Measurements from ENCODE around the gene SIGLEC9.

The SIGLEC9 gene

DNA sequence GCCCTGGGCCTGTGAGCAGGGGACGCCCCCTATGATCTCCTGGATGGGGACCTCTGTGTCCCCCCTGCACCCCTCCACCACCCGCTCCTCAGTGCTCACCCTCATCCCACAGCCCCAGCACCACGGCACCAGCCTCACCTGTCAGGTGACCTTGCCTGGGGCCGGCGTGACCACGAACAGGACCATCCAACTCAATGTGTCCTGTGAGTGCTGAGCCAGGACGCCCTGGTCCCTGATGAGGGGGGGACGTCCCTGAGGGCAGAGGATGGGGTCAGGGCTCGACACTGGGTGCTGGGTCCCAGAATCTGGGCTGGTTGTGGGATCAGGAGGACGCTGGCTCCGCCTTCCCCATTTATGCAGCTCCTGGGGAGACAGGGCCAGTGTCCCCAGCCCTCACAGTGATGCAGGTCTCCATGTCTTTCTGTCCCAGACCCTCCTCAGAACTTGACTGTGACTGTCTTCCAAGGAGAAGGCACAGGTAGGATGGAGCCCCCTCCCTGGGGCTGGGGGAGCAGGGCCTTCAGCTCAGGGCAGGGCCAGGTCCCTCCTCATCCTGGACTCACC is 19.9 kb downstream of the SIGLEC9 start:
- TF ChIP-seq, protein P1, sequence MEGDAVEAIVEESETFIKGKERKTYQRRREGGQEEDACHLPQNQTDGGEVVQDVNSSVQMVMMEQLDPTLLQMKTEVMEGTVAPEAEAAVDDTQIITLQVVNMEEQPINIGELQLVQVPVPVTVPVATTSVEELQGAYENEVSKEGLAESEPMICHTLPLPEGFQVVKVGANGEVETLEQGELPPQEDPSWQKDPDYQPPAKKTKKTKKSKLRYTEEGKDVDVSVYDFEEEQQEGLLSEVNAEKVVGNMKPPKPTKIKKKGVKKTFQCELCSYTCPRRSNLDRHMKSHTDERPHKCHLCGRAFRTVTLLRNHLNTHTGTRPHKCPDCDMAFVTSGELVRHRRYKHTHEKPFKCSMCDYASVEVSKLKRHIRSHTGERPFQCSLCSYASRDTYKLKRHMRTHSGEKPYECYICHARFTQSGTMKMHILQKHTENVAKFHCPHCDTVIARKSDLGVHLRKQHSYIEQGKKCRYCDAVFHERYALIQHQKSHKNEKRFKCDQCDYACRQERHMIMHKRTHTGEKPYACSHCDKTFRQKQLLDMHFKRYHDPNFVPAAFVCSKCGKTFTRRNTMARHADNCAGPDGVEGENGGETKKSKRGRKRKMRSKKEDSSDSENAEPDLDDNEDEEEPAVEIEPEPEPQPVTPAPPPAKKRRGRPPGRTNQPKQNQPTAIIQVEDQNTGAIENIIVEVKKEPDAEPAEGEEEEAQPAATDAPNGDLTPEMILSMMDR (IDR thresholded peaks at IDR 0.05; ENCODE audit: low read depth, low read length): no peak
- no peak for DNase-seq (ENCODE audit: extremely low read depth, low read depth)

DNA sequence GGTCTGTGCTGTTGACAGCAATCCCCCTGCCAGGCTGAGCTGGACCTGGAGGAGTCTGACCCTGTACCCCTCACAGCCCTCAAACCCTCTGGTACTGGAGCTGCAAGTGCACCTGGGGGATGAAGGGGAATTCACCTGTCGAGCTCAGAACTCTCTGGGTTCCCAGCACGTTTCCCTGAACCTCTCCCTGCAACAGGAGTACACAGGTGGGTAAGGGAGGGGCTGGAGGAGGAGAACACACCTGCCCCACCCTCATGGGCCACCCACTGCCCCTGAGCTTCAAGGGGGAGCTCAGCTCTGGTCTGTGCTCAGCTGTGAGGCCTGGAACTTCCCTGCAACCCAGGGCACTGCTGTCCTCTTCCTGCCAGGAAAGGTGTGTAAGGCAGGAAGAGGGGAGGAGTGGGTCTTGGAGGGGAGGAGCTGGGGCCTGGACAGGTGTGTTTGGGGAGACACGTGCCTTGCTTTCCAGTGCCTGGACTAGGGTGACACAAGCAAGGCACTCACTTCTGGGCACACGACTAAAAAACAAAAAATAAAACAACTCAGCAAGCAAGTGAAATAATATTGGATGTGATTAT is 21.3 kb downstream of the SIGLEC9 start:
- TF ChIP-seq, protein P1 (IDR thresholded peaks at IDR 0.05; ENCODE audit: low read depth, low read length): no peak
- DNase-seq (ENCODE audit: extremely low read depth, low read depth): no peak

DNA sequence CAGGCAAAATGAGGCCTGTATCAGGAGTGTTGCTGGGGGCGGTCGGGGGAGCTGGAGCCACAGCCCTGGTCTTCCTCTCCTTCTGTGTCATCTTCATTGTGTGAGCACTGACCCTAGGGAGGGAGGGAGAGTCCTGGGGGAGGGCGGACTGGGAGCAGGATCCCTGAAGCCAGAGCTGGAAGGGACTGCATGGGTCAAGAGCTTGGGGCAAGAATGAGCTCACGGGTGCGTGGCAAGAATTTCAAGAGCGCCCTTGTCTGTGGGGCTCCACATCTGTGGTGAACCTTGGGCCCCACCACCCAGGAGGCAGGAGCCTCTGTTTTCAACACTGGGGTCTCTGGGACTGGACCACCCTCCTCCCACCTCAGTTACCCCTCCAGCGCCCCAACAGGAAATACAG is 22.0 kb downstream of the SIGLEC9 start:
- TF ChIP-seq, protein P1 (IDR thresholded peaks at IDR 0.05; ENCODE audit: low read depth, low read length): no peak
- no peak for DNase-seq (ENCODE audit: extremely low read depth, low read depth)

DNA sequence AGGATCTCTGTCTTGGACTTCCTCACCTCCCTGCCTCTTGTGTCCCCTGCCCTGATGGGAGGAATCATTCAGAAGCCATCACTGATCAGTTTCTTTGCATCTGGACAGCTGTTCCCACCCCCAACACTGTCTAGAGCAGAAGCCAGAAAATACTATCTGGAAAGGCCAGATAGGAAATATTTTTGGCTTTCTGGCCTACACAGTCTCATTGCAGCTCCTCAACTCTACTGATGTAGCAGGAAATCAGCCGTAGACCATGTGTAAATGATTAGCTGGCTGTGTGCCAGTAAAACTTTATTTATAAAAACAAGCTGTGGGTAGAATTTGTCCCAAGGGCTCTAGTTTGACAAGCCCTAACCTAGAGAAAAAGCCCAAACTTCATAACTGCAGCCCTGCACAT is 23.0 kb downstream of the SIGLEC9 start:
- TF ChIP-seq, protein P1 (IDR thresholded peaks at IDR 0.05; ENCODE audit: low read depth, low read length): no peak
- DNase-seq (ENCODE audit: extremely low read depth, low read depth): no peak

DNA sequence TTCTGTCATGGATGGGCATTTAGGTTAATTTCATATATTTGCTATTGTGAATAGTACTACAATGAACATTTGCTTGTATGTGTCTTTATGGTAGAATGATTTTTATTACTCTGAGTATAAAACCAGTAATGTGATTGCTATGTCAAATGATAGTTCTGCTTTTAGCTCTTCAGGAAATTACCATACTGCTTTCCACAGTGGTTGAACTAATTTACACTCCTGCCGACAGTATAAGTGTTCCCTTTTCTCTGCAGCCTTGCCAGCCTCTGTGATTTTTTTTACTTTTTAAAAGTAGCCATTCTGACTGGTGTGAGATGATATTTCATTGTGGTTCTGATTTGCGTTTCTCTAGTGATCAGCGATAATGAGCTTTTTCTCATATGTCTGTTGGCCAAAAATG is 23.9 kb downstream of the SIGLEC9 start:
- TF ChIP-seq, protein P1 (IDR thresholded peaks at IDR 0.05; ENCODE audit: low read depth, low read length): no peak
- DNase-seq (ENCODE audit: extremely low read depth, low read depth): no peak

DNA sequence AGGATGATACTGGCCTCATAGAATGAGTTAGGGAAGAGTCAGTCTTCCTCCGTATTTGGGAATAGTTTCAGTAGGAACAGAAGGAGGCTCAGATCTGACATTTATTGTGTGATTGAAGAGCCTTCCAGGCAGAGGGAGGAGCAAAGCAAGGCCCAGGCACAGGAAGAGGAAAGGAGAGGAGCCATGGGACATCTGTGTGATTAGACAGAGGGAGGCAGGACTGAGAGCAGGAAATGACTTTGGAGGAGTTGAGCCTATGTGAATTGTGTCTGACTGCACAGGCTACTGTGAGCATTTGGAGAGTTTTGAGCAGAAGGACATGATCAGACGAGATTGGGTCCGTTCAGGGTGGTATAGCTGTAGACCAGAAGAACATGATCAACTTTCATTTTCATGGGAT is 25.9 kb downstream of the SIGLEC9 start:
- no peak for DNase-seq (ENCODE audit: extremely low read depth, low read depth)
- TF ChIP-seq, protein P1 (IDR thresholded peaks at IDR 0.05; ENCODE audit: low read depth, low read length): no peak

DNA sequence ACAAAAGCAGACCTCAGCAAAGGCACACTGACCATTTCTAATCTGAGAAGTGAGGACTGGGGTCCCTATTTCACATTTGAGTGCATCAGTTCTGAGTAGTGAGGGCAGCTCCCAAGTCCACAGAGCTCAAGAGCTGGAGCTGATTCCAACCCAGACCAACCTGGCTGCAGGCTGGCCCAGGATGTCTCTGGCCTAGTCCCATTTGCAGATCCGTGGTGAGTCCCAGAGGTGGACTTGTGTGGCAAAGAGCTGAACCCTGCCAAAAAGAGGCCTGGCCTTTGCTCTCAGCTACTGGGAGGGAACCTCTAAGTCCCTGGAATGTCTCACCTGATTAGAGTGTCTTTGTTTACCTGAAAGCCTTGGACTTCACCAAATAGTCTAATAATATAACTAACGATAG is 32.0 kb downstream of the SIGLEC9 start:
- TF ChIP-seq, protein P1 (IDR thresholded peaks at IDR 0.05; ENCODE audit: low read depth, low read length): no peak
- no peak for DNase-seq (ENCODE audit: extremely low read depth, low read depth)

All from AG09319 (cell line).